ENCODE data around the gene RAD51. TPM values are rescaled to one million over a fixed set of nuclear protein-coding genes. Genes with fewer than 3 reads are reported as not detected.
"Not testable (repeated sequence)": the region's sequence is repeated elsewhere in the genome, so short reads cannot be mapped to it uniquely, and the experiment has no call there.

RAD51 gene
- total RNA-seq, 1 experiment from 2014 or later: 20.9 TPM

- TF ChIP-seq CTCF (IDR thresholded peaks at IDR 0.05 in 2 of 3, conservative IDR thresholded peaks at IDR 0.05 in 1 of 3; ENCODE audit: borderline replicate concordance in 1 of 3, insufficient read depth in 1 of 3, low read depth in 2 of 3, low read length in 2 of 3) (no peak), EZH2phosphoT487 (IDR thresholded peaks at IDR 0.05; ENCODE audit: borderline replicate concordance) (no peak), EGR1 (IDR thresholded peaks at IDR 0.05; ENCODE audit: low read depth) (no peak), REST (IDR thresholded peaks at IDR 0.05; ENCODE audit: low read depth) (no peak)
These were observed 30.1 kb upstream of the RAD51 start (continued) for GRCh38 chr15:40664909-40665308.

GRCh38 chr15:40676290-40676689 lies 18.7 kb upstream of the RAD51 start:
- H3K9ac ChIP-seq (ENCODE audit: low read length); ATAC-seq; H3K4me3 ChIP-seq (replicated peaks in 1 of 2; ENCODE audit: low read depth in 1 of 2, low read length in 2 of 2); H3K27me3 ChIP-seq (ENCODE audit: insufficient read depth, low read length); H3K4me2 ChIP-seq (ENCODE audit: low read length); H2AFZ ChIP-seq (ENCODE audit: low read depth, low read length, poor library complexity, severe bottlenecking); H3K79me2 ChIP-seq (ENCODE audit: insufficient read depth, low read length); CTCF ChIA-PET; BruUV-seq (replicated peaks); POLR2A ChIA-PET; H3K9me3 ChIP-seq (ENCODE audit: control insufficient read depth in 1 of 2, insufficient read depth in 1 of 2, low read depth in 1 of 2, low read length in 2 of 2); intact Hi-C loops (cut with micrococcal nuclease); DNase-seq (ENCODE audit: low read depth, low spot score); H4K20me1 ChIP-seq (ENCODE audit: insufficient read depth); H3K9me2 ChIP-seq (ENCODE audit: insufficient read depth); RAD21 ChIA-PET (ENCODE audit: low non-redundant PET in 1 of 2, low total read pairs in 2 of 2, uncharacterized antibody in 2 of 2, unreplicated experiment in 2 of 2); H3K4me1 ChIP-seq (ENCODE audit: control insufficient read depth in 1 of 2, insufficient read depth in 2 of 2, low read length in 2 of 2); H3K36me3 ChIP-seq (ENCODE audit: control insufficient read depth in 1 of 2, insufficient read depth in 2 of 2, low read length in 2 of 2); H3K27ac ChIP-seq (ENCODE audit: low read depth, low read length): not testable (repeated sequence)

GRCh38 chr15:40676906-40677305 lies 18.1 kb upstream of the RAD51 start:
- not testable (repeated sequence) for H4K20me1 ChIP-seq (ENCODE audit: insufficient read depth)

More at GRCh38 chr15:40676906-40677305, 18.1 kb upstream of the RAD51 start:
- H3K27ac ChIP-seq (ENCODE audit: low read depth, low read length); ATAC-seq; intact Hi-C loops (cut with micrococcal nuclease); H3K4me1 ChIP-seq (ENCODE audit: control insufficient read depth in 1 of 2, insufficient read depth in 2 of 2, low read length in 2 of 2); H3K79me2 ChIP-seq (ENCODE audit: insufficient read depth, low read length); DNase-seq (ENCODE audit: low read depth, low spot score); H2AFZ ChIP-seq (ENCODE audit: low read depth, low read length, poor library complexity, severe bottlenecking); H3K9me2 ChIP-seq (ENCODE audit: insufficient read depth); CTCF ChIA-PET; H3K4me3 ChIP-seq (replicated peaks in 1 of 2; ENCODE audit: low read depth in 1 of 2, low read length in 2 of 2); H3K9me3 ChIP-seq (ENCODE audit: control insufficient read depth in 1 of 2, insufficient read depth in 1 of 2, low read depth in 1 of 2, low read length in 2 of 2); BruUV-seq (replicated peaks); H3K4me2 ChIP-seq (ENCODE audit: low read length); POLR2A ChIA-PET; RAD21 ChIA-PET (ENCODE audit: low non-redundant PET in 1 of 2, low total read pairs in 2 of 2, uncharacterized antibody in 2 of 2, unreplicated experiment in 2 of 2); H3K36me3 ChIP-seq (ENCODE audit: control insufficient read depth in 1 of 2, insufficient read depth in 2 of 2, low read length in 2 of 2); H3K27me3 ChIP-seq (ENCODE audit: insufficient read depth, low read length); H3K9ac ChIP-seq (ENCODE audit: low read length): not testable (repeated sequence)

Measured in HCT116 (cell line).